Left ventricle myocardium inferior (tissue), 1 donor: ENCODE data around the gene MTMR1. TPM values are rescaled to one million over a fixed set of nuclear protein-coding genes. Genes with fewer than 3 reads are reported as not detected.

Experiments
- DNase-seq: peaks from one replicate; pipeline ENCODE4 v3.0.0-alpha.2; 2020
- H3K27ac ChIP-seq: fragments of 200-600 bp; replicated peaks from 2 replicates; pipeline ENCODE4 v1.8.0; 2021
- H3K27me3 ChIP-seq: fragments of 200-600 bp; 2 replicates; pipeline ENCODE4 v1.8.0; 2021; ENCODE audit warnings: low read depth
- H3K36me3 ChIP-seq: fragments of 200-600 bp; 2 replicates; pipeline ENCODE4 v1.8.0; 2021
- H3K4me1 ChIP-seq: fragments of 200-600 bp; 2 replicates; pipeline ENCODE4 v1.8.0; 2021
- H3K4me3 ChIP-seq: fragments of 200-600 bp; 2 replicates; pipeline ENCODE4 v1.8.0; 2021; ENCODE audit warnings: mild to moderate bottlenecking, moderate library complexity
- H3K9me3 ChIP-seq: fragments of 200-600 bp; replicated peaks from 2 replicates; pipeline ENCODE4 v1.8.0; 2021
- intact Hi-C: fragments of 100-400 bp; cut with micrococcal nuclease; formaldehyde crosslinking; loops from one replicate; pipeline ENCODE4 v1.11.0; 2022
- total RNA-seq: library from RNA; stranded (reverse); fragmentation: NEBNext Ultra II Directional; extraction: Animal tissue kit (Norgen Biotek cat#: 25700); gene quantifications from one replicate; pipeline ENCODE4 v1.2.1, GENCODE V29; 2021
- TF ChIP-seq, protein P1 (sequence below): fragments of 200-600 bp; IDR thresholded peaks from 2 replicates; pipeline ENCODE4 v1.8.0; 2021; ENCODE audit warnings: antibody characterized with exemption, mild to moderate bottlenecking, borderline replicate concordance
- donor health status: DM: no; HTN: yes; CAD: no; lungs with severe emphysema.

MTMR1 gene
- total RNA-seq, 1 donor from 2014 or later = 18.6 TPM

DNA sequence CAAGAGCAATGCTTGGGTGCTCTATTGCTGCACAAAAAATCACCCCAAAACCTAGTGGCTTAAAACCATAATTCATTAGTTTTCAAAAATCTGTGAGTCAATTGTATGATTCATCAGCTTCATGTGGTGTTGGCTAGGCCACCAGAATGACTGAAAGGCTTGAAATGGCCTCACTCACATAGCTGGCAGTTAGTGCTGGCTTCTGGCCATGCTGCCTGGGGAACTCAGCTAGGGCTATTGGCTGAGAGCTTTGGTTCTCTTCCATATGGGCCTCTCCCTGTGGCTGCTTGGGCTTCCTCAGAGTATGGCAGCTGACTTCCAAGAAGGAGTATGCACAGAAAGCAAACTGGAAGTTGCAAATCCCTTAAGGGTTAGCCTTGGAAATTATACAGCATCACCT is 3.1 kb upstream of the MTMR1 start:
- H3K4me1 ChIP-seq = no peaks in the 10 kb centered on the region
- no peaks in the 10 kb centered on the region for H3K36me3 ChIP-seq
- H3K4me3 ChIP-seq = no peak overlapping the region
- no peak for DNase-seq
- intact Hi-C loops = no loop called here
- H3K27ac ChIP-seq = no peak overlapping the region
- H3K27me3 ChIP-seq = no peaks in the 10 kb centered on the region
- TF ChIP-seq, protein P1, sequence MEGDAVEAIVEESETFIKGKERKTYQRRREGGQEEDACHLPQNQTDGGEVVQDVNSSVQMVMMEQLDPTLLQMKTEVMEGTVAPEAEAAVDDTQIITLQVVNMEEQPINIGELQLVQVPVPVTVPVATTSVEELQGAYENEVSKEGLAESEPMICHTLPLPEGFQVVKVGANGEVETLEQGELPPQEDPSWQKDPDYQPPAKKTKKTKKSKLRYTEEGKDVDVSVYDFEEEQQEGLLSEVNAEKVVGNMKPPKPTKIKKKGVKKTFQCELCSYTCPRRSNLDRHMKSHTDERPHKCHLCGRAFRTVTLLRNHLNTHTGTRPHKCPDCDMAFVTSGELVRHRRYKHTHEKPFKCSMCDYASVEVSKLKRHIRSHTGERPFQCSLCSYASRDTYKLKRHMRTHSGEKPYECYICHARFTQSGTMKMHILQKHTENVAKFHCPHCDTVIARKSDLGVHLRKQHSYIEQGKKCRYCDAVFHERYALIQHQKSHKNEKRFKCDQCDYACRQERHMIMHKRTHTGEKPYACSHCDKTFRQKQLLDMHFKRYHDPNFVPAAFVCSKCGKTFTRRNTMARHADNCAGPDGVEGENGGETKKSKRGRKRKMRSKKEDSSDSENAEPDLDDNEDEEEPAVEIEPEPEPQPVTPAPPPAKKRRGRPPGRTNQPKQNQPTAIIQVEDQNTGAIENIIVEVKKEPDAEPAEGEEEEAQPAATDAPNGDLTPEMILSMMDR = no peak
- no peaks in the 10 kb centered on the region for H3K9me3 ChIP-seq

DNA sequence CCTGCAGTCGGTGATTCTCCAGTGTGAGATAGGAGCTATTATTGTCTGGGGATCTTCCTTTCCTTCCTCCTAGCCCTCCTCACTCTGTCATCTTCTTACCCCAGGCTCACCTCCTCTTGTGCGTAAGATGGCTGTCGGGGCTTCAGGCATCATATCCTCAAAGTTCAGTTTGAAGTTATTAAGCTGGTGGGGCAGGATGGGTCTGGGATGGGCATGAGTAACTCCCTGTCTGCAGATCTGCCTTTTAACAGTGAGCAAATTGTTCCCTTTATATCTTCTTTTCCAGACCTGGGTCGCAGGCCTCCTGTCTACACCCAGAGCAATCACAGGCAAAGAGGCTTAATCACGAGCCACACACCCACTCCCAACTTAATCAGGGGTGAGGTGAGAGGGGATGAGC is 900 bp upstream of the MTMR1 start:
- intact Hi-C loops = no loop called here
- DNase-seq = no peak

DNA sequence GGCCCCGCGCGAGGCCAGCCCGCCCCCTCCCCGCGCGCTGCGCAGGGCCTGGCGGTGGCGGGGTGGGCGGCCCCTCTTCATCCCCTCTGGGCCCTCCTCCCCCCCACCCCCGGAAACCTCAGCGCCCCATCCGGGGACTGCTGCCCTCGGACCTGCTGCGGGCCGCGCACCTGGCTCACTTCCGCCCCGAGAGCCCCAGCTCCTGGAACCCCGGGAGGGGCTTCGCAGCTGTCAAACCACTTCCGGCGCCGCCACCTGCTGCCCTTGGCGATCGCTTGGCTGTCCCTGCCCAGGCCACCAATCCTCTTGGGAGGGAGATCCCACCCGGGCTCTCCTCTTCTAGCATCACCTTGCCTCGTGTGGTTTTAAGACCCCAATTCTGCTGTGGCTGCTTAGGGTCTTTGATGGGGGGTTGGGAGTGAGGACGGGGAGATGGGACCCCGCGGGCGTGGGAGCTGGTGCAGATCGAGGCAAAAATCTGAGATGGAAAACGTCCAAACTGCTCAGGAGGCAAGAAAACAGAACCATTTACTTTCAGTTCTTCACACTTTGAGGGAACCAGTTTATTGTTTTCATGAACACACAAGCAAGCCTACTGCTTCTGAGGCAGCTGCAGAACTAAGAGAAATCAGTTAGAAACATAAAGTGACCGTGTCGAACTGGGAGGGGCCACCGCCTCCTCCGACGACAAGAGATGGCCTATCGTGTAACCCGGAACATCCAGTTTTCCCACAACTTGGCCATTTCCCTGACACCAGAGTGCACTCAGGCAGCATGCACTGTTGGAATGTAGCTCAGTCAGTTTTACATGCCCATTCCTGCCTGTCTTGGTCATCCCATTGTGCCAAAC is 754 bp downstream of the MTMR1 start:
- Histone ChIP-seq H3K4me3 (peak overlapping the region; percentile 69), H3K4me1 (no peaks in the 10 kb centered on the region), H3K9me3 (no peaks in the 10 kb centered on the region), H3K27ac (peak overlapping the region; percentile 82), H3K27me3 (no peaks in the 10 kb centered on the region), H3K36me3 (no peaks in the 10 kb centered on the region)
- DNase-seq = peak; percentile 30
- TF ChIP-seq, protein P1 = no peak
- intact Hi-C loops = no loop called here

More for the DNA sequence above, 900 bp upstream of the MTMR1 start:
- Histone ChIP-seq H3K4me3 (peak overlapping the region; percentile 69), H3K36me3 (no peaks in the 10 kb centered on the region), H3K4me1 (no peaks in the 10 kb centered on the region), H3K9me3 (no peaks in the 10 kb centered on the region), H3K27me3 (no peaks in the 10 kb centered on the region), H3K27ac (no peak overlapping the region)
- TF ChIP-seq, protein P1 = no peak

DNA sequence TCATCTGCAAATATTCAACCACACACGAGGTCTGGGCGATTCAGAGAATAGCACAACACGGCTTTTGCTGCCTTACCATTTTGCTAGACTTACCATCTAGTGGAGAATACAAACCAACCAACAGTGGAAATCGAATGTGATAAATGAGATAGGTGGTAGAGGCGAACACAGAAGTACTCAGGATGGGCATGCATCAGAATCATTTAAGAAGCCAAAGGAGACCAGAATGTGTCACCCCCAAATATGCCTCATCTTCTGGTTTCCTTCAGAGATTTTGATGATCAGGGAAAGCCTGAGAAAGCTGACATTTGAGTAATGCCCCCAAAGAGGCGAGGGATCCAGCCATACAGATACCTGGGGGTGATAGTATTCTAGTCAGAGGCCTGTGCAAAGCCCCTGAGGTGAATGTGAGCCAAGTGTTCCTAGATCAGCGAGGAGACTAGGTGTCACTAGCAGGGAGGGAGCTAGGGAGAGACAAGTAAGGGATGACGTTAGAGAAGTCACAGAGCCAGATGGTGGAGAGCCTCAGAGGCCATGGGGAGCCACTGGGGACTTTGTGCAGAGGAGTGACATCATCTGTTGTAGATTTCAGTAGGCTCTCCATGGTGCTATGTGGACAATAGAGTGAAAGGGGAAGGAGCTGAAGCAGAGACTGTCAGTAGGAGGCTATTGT is 1.7 kb downstream of the MTMR1 start:
- Histone ChIP-seq H3K4me3 (peak overlapping the region; percentile 69), H3K9me3 (no peaks in the 10 kb centered on the region), H3K27ac (peak overlapping the region; percentile 82), H3K4me1 (no peaks in the 10 kb centered on the region), H3K27me3 (no peaks in the 10 kb centered on the region), H3K36me3 (no peaks in the 10 kb centered on the region)
- TF ChIP-seq, protein P1 = no peak
- intact Hi-C loops = no loop called here
- no peak for DNase-seq

DNA sequence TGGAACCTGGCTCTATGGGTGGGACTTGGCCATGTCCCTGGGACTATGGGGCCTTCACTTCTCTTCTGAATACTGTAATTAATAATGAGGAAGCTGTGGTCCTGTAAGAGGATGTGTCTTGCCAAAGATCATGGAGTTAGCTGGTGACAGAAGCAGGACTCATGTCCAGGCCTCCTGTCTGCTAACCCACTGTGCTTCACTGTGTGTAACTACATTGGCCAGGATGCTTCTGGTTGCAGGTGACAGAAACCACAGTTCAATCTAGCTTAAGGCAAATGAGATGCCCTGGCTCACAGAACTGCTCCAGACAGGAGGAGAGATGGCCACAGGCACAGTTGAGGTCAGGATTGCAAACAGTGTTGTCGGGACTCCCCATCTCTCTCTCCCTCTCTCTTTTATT is 3.1 kb downstream of the MTMR1 start:
- Histone ChIP-seq H3K4me1 (no peaks in the 10 kb centered on the region), H3K27ac (no peak overlapping the region), H3K9me3 (no peaks in the 10 kb centered on the region), H3K4me3 (no peak overlapping the region), H3K36me3 (no peaks in the 10 kb centered on the region), H3K27me3 (no peaks in the 10 kb centered on the region)
- TF ChIP-seq, protein P1 = no peak
- no peak for DNase-seq
- intact Hi-C loops = no loop called here
